Erythroblast (primary cell): ENCODE data around the gene PLCL2.

Experiments used
- GATA1 ChIP-seq: IDR thresholded peaks from 2 replicates; pipeline ENCODE4 v1.6.1; 2011; ENCODE audit warnings: low read depth, mild to moderate bottlenecking, control low read depth, low read length, moderate library complexity
- POLR2A ChIP-seq: IDR thresholded peaks from 2 replicates; pipeline ENCODE4 v1.6.1; 2011; ENCODE audit warnings: mild to moderate bottlenecking, low read length

DNA sequence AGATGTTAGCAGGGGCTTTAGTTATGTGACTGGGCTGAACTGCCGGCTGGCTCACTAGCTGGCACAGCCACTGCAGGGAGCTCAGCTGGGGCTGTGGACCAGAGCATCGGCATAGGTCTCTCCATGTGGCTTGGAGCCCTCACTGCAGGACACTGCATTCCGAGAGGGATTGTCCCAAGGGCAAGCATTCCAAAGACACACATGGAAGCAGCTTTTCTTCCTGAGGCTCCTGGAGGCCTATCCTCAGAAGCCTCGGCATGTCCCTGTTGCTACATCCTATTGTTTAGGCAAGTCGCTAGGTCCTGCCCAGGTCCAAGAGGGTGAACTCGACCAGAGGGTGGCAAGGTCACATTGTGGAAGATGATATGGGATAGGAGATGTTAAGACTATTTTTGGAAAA is 209.8 kb downstream of the PLCL2 start:
- TF ChIP-seq POLR2A = no peak
- TF ChIP-seq GATA1 = no peak
